ENCODE data around the gene ARL9. TPM values are rescaled to one million over a fixed set of nuclear protein-coding genes. Genes with fewer than 3 reads are reported as not detected.

The ARL9 gene
- total and polyA plus RNA-seq, 9 of the 15 experiments (the other 6 are each of a cell fraction or from before 2014, with no cell fraction given), result 0.10 to 0.15 (median 0.11) TPM; not detected in 6

DNA sequence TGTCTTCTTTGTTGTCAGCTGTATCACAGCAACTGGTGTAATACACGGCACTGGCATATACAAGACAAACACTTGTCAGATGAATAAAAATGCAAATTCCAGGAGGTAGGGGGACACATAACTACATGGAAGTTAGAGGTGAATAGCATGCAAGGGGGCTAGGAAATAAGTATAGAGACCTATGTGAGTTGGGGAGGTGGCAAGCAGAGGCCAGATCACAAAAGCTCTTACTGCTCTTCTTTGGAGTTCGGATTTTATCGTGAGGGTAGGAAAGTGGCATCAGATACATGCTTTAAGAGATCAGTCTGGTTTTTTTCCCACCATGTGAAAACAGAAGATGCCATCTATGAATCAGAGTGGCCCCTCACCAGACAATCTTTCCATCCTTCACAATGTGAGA is 41.0 kb upstream of the ARL9 start:
- H3K27me3 ChIP-seq (ENCODE audit: control insufficient read depth in 2 of 2, insufficient read depth in 2 of 2, low read length in 2 of 2), result no peaks in the 10 kb centered on the region
- 45% methylated on average over 3 of the region's 3 CpGs for WGBS (ENCODE audit: insufficient coverage, low coverage, missing lambda C conversion rate)
- intact Hi-C loops (cut with micrococcal nuclease) (no loop called here), in situ Hi-C loops (cut with MboI) (no loop called here)
- H3K9ac ChIP-seq (ENCODE audit: insufficient read depth in 1 of 2, low read depth in 2 of 2, low read length in 2 of 2), result peak overlapping the region in 1 of 2 experiments; percentile 100; a peak in 1 of 4 replicates
- ATAC-seq (no peak), FAIRE-seq (no peak), DNase-seq (ENCODE audit: extremely low read depth in 1 of 4, low spot score in 3 of 4) (no peak)
- TF ChIP-seq STAT5A (IDR thresholded peaks at IDR 0.05; ENCODE audit: borderline replicate concordance, low read length), result no peak
- no peak for TF ChIP-seq SRSF3 (IDR thresholded peaks at IDR 0.05; ENCODE audit: insufficient read depth, low read length)
- peak; percentile 18 for TF ChIP-seq POLR2B (IDR thresholded peaks at IDR 0.05; ENCODE audit: low read depth, partially characterized antibody)
- no peak for TF ChIP-seq CC2D1A (IDR thresholded peaks at IDR 0.05)
- TF ChIP-seq ZNF639 (CRISPR knock-in tag; conservative IDR thresholded peaks at IDR 0.05 in 1 of 2, IDR thresholded peaks at IDR 0.05 in 1 of 2), result no peak
- no peak for TF ChIP-seq SRSF1 (IDR thresholded peaks at IDR 0.05; ENCODE audit: low read depth, low read length)
- no peak for TF ChIP-seq SREBF2 (CRISPR knock-in tag; IDR thresholded peaks at IDR 0.05)
- no peak for TF ChIP-seq PHB2 (IDR thresholded peaks at IDR 0.05; ENCODE audit: low read depth)
- TF ChIP-seq, protein P1, sequence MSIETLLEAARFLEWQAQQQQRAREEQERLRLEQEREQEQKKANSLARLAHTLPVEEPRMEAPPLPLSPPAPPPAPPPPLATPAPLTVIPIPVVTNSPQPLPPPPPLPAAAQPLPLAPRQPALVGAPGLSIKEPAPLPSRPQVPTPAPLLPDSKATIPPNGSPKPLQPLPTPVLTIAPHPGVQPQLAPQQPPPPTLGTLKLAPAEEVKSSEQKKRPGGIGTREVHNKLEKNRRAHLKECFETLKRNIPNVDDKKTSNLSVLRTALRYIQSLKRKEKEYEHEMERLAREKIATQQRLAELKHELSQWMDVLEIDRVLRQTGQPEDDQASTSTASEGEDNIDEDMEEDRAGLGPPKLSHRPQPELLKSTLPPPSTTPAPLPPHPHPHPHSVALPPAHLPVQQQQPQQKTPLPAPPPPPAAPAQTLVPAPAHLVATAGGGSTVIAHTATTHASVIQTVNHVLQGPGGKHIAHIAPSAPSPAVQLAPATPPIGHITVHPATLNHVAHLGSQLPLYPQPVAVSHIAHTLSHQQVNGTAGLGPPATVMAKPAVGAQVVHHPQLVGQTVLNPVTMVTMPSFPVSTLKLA (conservative IDR thresholded peaks at IDR 0.05), result 0 out of 4 replicates have a peak, but pooled peaks of 1 of the 2 experiments have one; percentile 12
- TF ChIP-seq RFX1 (IDR thresholded peaks at IDR 0.05), result peak; percentile 16; the same call in 1 of the 2 replicates
- TF ChIP-seq HLTF (IDR thresholded peaks at IDR 0.05), result no peak
- TF ChIP-seq ZNF263 (CRISPR knock-in tag; IDR thresholded peaks at IDR 0.05; ENCODE audit: borderline replicate concordance), result no peak
- TF ChIP-seq SMARCB1 (IDR thresholded peaks at IDR 0.05; ENCODE audit: insufficient read length, low read depth), result no peak
- TF ChIP-seq ZBED1 (IDR thresholded peaks at IDR 0.05), result no peak
- no peak for TF ChIP-seq TAF1 (IDR thresholded peaks at IDR 0.05; ENCODE audit: control insufficient read depth, extremely low read depth, insufficient read depth, low read length, severe bottlenecking)
- no peak for TF ChIP-seq RHOXF2B (CRISPR knock-in tag; conservative IDR thresholded peaks at IDR 0.05)
- POLR2A ChIA-PET, result interaction anchor here (0.6 to 3.7 kb wide), 9 partner anchors 8 to 1099 kb away, joined by 3 to 47 read pairs (median 4); partner anchors contain the start of genes PAICS and PPAT
- H3K4me3 ChIP-seq, result no peak overlapping the region
- peak overlapping the region; percentile 11; the same call in 1 of the 2 replicates for H2AFZ ChIP-seq (ENCODE audit: low read depth, low read length)
- H3K27ac ChIP-seq (ENCODE audit: extremely low read depth, low read depth, low read length), result no peak overlapping the region; the same call in 2 of the 3 replicates
- BruUV-seq (replicated peaks), result no TSS peak
- no peaks in the 10 kb centered on the region for H3K9me3 ChIP-seq (replicated peaks; ENCODE audit: control insufficient read depth, insufficient read depth, low read depth, low read length)
- CTCF ChIA-PET (ENCODE audit: low intra/inter-chr PET ratio), result no interaction called here
- H3K4me1 ChIP-seq (replicated peaks in 1 of 2; ENCODE audit: control insufficient read depth in 2 of 2, insufficient read depth in 2 of 2, low read length in 2 of 2), result peaks cover 0 to 15% of the 10 kb centered on the region in 2 experiments; a peak in 3 of 5 replicates
- peaks cover 4% of the 10 kb centered on the region; the same call in 1 of the 2 replicates for H4K20me1 ChIP-seq (replicated peaks; ENCODE audit: control insufficient read depth, insufficient read depth, low read length)
- peak overlapping the region; percentile 46 for H3K4me2 ChIP-seq (ENCODE audit: insufficient read depth, low read length)
- peaks cover 65% of the 10 kb centered on the region for H3K79me2 ChIP-seq (ENCODE audit: control insufficient read depth, insufficient read depth, low read length)
- H3K36me3 ChIP-seq (ENCODE audit: control insufficient read depth, insufficient read depth, low read length), result peaks cover 57% of the 10 kb centered on the region
- no peaks in the 10 kb centered on the region for H3K9me1 ChIP-seq (ENCODE audit: control insufficient read depth, insufficient read depth, low read length)

All from K562 (cell line).